Body of pancreas (tissue), 4 donors: ENCODE data around the gene GIPC2.

Experiments
- POLR2A ChIP-seq, 3 donors: fragments of 450-650 bp; IDR thresholded peaks; one replicate each; pipeline ENCODE4 v1.6.1; 2016; ENCODE audit warnings: antibody characterized with exemption in 3 of 3, mild to moderate bottlenecking in 2 of 3
- TF ChIP-seq, protein P1 (sequence below), 7 experiments: fragments of 450-650 bp in 4 of 7; fragments of 200-600 bp in 3 of 7; sonication (generic) in 3 of 7; IDR thresholded peaks; one replicate each; pipeline ENCODE4 v1.5.1; 2016 to 2019; ENCODE audit warnings: antibody characterized with exemption in 7 of 7

GRCh38 chr1:78055565-78056132, 9.9 kb downstream of the GIPC2 start:
- TF ChIP-seq, protein P1, sequence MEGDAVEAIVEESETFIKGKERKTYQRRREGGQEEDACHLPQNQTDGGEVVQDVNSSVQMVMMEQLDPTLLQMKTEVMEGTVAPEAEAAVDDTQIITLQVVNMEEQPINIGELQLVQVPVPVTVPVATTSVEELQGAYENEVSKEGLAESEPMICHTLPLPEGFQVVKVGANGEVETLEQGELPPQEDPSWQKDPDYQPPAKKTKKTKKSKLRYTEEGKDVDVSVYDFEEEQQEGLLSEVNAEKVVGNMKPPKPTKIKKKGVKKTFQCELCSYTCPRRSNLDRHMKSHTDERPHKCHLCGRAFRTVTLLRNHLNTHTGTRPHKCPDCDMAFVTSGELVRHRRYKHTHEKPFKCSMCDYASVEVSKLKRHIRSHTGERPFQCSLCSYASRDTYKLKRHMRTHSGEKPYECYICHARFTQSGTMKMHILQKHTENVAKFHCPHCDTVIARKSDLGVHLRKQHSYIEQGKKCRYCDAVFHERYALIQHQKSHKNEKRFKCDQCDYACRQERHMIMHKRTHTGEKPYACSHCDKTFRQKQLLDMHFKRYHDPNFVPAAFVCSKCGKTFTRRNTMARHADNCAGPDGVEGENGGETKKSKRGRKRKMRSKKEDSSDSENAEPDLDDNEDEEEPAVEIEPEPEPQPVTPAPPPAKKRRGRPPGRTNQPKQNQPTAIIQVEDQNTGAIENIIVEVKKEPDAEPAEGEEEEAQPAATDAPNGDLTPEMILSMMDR (IDR thresholded peaks at IDR 0.05) = no peak
- no peak for TF ChIP-seq POLR2A (IDR thresholded peaks at IDR 0.05)
